GM18861 (cell line): ENCODE measurements around the gene KCTD14.
"Not testable (repeated sequence)": the region's sequence is repeated elsewhere in the genome, so short reads cannot be mapped to it uniquely, and the experiment has no call there.

Experiments used
- ATAC-seq: cut with Tn5 transposase; IDR thresholded peaks from one replicate; pipeline ENCODE4 v1.9.1; 2021; ENCODE audit not compliant: unreplicated experiment

KCTD14 gene

DNA sequence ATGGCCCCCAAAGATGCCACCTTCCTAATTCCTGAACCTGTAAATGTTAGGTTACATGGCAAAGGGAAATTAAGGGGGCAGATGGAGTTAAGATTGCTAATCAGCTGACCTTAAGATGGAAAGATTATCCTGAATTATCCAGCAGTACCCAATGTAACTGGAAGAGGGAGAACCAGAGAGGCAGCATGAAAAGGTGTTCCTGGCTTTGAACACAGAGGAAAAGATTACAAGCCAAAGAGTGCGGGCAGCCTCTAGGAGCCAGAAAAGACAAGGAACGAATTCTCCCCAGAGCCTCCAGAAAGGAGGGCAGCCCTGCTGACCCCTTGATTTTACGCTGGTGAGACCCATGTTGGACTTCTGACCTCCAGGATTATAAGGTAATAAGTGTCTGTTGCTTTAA is 25.5 kb upstream of the KCTD14 start:
- no peak for ATAC-seq

DNA sequence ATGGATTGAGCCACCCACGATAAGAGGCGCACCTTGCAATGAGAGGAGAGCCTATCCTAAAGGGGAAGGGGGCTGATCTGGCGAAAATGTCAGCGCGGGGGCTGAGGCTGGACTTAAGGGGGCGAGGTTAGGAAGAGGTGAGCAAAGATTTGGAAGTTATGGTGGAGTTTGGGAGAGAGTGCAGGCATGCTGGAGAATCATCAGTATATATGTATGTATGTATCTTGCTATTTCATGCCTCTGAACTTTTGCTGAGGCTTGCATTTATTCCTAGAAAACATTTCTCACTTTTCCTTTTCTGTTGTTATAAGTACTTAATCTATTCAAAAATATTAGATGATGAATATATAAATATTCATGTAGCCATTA is 23.4 kb upstream of the KCTD14 start:
- ATAC-seq = no peak

DNA sequence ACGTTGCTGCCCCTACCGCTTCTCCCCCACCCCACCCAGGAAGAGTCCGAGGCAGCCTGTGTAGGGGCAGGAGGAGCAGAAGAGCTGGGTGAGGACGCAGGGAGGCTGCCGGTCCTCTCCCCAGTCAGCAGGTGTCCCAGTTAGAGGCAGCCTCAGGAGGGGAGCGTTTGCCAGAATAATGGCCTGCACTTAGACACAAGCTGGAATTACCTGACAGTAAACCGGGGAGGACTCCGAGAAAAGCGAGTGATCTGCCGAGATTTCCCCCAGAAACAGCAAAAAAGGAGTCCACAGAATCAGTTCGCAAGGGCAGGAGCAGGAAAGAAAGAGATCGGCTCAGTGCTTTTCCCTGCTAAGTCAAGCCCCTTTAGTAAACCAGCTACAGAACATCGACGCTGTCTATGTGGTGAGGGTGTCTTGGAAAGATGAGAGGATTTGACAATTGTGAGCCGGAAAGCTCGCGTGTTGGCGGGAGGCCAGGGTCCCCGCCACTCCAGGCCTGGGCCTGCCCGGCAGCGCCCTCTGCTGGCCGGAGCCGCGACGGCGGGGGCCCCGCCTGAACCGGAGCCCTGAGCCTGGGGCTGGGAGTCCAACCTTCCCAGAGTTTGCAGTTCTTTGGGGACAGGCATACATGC is 22.9 kb upstream of the KCTD14 start:
- no peak for ATAC-seq

DNA sequence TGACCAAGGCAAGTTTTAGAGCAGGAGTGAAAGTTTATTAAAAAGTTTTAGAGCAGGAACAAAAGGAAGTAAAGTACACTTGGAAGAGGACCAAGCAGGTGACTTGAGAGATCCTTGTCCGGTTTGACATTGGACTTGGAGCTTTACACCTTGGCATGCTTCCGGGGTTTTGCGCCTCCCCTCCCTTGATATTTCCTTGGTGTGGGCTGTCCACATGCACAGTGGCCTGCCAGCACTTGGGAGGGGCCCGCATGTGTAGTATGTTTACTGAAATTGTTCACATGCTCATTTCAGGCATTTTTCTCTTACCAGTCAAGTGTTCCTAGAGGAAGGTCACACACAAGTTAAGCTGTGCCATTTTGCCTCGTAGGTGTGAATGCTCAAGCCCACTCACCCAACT is 21.6 kb upstream of the KCTD14 start:
- ATAC-seq = no peak

DNA sequence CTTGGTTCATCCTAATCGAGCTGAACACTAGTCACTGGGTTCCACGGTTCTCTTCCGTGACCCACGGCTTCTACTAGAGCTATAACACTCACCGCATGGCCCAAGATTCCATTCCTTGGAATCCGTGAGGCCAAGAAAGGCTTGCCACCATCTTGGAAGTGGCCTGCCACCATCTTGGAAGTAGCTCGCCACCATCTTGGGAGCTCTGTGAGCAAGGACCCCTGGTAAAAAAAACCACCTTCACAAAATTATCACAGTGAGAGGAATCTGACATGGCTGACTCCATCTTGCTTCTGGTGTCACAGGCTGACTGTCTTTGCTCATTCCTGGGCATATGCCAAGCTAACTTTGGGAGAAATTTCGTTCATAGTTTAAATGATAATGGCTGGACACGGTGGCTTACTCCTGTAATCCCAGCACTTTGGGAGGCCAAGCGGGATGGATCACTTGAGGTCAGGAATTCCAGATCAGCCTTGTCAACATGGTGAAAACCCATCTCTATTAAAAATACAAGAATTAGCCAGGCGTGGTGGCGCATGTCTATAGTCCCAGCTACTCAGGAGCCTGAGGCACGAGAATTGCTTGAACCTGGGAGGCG is 18.9 kb upstream of the KCTD14 start:
- no peak for ATAC-seq

DNA sequence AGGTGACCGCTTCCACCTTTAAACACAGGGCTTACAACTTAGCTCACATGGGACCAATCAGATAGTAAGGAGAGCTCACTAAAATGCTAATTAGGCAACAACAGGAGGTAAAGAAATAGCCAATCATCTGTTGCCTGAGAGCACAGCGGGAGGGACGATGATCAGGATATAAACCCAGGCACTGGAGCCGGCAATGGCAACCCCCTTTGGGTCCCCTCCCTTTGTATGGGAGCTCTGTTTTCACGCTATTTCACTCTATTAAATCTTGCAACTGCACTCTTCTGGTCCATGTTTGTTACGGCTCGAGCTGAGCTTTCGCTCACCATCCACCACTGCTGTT is 18.3 kb upstream of the KCTD14 start:
- not testable (repeated sequence) for ATAC-seq

DNA sequence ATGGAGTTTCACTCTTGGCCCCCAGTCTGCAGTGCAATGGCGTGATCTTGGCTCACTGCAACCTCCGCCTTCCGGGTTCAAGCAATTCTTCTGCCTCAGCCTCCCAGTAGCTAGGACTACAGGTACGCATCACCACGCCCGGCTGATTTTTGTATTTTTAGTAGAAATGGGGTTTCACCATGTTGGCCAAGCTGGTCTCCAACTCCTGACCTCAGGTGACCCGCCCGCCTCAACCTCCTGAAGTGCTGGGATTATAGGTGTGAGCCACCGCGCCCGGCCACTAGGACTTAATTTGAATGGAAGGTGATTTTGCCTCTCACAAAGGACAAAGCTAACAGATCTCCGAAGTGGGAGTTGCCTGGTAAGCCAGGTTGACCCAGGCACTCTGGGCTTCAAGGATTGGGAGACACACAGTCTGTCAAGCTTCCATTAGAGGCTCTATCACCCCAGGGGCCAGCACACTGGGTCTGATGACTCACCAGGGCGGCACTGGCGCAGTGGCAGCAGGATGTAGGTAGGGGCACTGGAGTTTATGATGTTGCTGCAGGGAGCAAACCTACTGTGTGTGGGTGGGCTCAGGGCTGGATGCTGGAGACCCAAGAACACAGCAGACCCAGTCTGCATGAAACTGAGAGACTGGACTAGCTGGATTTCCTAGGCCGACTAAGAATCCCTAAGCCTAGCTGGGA is 17.8 kb upstream of the KCTD14 start:
- ATAC-seq = no peak

DNA sequence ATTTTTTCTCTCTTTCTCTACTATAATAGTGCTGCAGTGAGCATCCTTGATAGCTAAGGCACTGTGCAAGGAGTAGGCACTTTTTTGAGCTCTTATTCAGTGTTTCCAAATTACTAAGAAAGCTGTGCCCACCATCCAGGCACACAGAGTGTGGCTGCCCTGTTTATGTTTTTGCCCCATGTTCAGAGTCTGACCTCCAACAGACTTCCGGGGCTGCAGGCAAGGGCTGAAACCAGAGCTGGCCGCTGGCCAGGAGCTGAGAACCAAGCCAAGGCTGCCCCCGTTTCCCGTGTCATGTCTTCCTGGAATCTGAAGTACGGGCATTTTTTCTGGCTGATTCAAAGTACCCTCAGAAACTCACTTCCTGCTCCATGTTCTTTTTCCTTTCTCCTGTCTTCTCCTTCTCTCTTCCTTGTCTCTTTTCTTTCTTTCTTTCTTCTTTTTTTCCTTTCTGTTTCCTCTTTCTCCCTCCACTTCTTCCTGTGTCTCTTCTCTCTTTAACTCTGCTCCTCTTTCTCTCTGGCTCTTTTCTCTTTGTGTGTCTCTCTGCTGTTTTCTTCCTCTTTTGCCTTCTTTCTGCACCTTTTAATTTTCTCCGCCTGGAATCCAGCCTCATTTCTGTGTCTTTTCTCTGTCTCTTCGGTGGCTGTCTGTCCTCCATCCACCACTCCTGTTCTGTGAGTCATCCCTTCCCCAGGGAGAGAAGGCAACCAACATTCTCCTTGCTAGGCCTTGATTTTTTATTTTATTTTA is 17.0 kb upstream of the KCTD14 start:
- ATAC-seq = peak; percentile 73

DNA sequence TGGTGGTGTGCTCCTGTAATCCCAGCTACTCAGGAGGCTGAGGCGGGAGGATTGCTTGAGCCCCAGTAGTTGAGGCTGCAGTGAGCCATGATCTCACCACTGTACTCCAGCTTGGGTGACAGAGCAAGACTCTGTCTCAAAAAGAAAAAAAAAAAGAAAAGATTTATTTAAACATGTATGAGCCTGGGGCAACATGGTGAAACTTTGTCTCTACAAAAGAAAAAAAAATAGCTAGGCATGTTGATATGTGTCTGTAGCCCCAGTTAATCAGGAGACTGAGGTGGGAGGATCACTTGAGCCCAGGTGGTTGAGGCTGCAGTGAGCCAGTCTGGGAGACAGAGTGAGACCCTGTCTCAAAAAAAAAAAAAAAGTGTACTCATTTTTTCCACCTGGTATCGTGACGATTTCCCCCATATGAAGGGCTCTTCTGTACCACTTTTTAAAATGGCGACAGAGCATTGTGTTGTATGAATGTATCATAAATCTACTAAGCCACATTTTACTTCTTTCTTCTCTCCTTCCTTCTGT is 16.4 kb upstream of the KCTD14 start:
- no peak for ATAC-seq

DNA sequence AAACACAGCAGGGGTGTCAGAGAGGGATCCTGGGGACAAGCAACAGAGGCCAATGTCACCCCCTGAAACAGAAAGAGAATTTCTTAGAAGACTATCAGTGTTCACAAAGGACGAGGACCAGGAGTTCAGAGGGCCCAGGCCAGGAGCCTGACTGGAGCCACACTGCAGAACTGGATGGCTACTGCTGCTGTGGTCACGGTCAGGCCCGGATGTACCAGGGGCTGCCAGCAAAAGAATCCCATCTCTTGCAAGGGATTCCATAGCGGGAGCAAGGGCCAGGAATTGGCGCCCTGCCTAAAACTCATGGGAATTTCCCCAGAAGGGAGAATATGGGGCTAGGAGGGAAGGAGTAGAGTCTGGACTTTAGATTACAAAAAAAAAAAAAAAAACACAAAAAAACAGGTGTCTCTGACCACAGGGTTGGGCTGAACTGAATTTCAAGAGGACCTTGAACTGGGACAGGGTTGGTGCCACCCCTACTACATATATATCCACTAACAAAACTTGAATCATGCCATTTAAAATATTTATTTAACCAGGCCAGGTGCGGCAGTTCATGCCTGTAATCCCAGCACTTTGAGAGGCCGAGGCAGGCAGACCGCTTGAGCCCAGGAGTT is 15.7 kb upstream of the KCTD14 start:
- ATAC-seq = no peak

DNA sequence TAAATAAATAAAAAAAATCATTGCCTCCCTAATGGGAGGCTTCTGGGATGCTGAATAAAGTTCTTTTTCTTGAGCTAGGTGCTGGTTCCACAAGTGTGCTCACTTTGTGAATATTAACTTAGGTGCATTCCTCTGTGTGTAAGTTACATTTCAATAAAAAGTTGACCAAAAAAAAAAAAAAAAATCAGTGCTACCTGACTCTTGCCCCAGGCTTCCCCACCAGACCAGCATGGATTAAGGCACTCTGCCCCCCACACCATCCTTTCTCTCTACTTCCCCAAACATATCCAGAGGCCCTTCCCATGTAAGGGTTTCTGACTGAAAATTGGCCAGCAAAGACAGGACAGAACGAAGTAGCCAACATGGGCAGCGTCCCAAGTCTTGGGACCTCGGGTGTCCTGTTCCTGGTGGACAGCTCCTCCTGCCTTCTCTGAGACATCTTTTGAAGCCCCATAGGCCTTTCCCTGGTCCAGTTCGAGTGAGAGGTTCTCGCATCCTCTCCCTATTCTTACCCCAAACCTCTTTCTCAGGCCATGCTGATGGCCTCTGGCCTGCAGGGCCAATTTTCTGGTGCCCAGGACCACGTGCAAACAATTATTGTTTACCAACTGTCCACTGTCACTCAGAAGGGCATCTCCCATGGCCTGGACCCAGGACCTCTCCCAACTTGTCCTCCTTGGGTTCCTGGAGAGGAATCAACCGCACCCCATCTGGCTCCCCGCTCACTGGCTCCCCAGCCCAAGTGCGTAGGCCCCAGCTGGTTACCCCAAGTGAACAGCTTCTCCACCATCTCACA is 14.9 kb upstream of the KCTD14 start:
- ATAC-seq = no peak

DNA sequence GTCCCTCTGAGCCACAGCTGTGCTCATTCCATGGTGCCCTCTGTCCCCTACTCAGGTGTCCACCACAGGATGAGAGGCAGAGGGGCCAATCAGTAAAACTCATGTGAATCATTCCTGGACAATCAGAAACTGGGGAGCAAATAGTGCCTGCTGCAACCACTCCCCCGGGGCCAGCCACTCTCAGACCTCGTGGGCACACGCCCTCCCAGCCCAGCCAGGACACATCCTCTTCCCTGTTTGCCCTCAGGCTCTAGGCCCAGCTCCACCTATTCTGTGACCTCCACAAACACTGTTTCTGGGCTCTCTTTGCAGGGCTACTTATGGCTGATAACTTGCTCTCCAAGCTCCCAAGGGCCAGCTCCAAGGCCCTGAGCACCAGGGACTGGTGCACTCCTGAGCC is 14.0 kb upstream of the KCTD14 start:
- no peak for ATAC-seq

DNA sequence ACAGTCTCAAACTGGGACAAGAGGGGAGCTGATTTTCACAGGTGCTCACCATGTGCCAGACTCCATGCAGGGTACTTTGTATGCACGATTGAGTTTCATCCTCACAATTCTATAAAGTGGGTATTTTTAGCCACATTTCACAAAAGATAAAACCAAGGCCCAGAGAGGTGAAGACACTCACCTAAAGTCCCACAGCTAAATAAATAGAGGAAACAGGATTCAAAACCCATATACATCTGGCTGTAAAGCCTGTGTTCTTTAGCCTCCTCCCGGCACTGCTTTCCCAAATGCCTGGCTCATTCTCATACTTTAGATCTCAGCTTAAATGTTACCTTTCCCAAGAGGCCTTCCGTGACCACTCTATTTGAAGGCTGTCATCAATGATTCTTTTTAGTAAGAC is 13.2 kb upstream of the KCTD14 start:
- ATAC-seq = no peak

DNA sequence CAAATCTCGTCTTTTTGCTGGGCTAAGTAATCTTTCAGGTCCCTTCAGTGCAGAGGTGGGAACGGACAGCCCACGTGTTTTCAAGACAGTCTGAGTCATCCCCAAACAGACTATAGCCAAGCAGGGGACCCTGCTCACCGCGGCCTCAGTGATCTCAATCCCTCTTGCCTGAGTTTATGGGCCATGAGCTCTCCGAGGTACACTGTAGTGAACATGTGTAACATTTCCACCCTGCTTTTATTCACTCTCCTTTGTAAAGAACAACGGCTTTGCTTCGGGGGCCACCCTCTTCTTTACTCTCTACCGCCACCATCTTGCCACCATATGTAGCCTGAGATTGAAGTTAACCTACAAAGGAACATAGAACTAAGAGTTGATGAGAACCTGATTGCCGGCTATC is 11.5 kb upstream of the KCTD14 start:
- ATAC-seq = no peak

DNA sequence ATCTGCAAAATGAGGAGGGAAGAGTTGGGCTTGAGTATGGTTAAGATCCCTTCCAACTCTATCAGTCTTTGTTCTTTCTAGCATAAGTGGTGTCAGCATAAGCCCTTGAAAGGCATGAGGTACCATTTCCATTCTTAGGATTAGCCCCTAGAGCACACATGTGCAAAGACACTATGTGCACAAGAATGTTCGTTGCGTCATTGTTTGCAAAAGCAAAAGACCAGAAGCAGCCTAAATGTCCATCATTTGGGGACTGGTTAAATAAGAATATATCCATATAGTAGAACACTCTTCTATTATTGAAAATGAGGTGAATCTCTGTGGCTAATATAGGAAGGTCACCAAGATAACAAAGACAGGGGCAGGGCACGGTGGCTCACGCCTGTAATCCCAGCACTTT is 10.0 kb upstream of the KCTD14 start:
- no peak for ATAC-seq

DNA sequence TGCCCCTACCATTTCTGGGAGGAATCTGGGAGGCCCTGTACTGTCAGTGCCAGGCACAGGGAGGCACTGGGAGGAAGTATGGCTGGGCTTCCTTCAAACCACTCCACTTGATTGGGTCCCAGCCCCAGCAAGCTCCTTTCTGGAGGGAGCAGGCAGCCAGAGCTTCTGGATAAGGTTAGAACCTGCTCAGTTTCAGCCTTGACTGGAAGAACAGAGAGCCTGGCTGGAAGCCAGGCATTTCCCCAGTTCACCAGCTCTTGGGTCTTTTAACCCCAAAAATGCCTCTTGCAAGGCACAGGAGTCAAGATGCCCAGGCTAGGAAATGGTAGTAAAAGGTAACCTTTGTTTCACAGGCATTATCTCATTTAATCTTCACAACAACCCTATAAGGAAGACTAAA is 9.0 kb upstream of the KCTD14 start:
- no peak for ATAC-seq

DNA sequence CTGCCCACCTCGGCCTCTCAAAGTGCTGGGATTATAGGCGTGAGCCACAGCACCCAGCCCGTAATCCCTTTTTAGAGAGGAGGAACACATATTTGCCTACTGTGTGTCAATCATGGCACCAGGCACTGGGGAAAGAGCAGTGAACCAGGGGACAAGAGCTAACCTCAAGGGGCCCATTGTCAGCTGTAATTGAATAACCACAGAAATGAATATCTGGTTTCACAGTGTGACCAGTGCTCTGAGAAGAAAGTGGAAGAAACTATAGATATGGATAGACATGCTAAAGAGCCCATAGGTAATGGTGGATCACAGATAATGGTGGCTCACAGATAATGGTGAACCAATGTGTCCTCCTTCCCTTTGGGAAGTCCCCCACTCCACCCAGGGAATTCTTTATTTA is 8.6 kb upstream of the KCTD14 start:
- ATAC-seq = peak; percentile 90

DNA sequence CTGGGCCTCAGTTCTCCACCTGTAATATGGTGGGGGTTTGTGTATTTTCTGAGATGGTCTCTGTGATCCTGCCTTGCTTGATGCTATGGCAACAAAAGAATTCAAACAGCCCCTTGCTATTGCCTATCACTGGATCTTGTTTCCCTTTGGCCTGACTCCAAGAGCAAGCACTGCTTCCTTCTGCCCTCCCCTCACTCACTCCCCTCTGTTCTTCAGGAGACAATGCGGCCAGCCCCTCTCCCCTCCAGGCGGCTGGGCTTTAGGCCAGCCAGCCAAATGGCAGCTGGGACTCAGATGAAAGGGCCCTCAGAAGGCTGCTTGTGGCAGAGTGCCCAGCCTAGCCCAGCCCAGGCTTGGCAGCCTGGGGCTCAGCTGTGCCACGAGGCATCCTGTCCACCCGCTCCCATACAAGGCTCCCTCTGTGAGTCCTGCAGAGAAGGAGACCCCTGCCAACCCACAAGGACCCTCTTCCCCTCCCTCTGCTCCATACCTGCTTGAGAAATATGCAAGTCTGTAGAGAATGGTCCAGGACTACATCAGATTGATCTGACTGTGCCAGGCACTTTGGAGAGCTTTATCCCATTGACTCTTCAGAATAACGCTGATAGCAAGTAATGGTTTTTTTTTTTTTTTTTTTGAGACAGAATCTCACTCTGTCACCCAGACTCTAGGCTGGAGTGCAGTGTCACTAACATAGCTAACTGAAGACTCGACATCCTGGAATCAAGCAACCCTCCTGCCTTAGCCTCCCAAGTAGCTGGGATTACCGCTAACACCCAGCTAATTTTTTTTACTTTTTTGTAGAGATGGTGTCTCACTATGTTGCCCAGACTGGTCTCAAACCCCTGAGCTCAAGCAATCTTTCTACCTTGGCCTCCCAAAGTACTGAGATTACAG is 7.6 kb upstream of the KCTD14 start:
- no peak for ATAC-seq

DNA sequence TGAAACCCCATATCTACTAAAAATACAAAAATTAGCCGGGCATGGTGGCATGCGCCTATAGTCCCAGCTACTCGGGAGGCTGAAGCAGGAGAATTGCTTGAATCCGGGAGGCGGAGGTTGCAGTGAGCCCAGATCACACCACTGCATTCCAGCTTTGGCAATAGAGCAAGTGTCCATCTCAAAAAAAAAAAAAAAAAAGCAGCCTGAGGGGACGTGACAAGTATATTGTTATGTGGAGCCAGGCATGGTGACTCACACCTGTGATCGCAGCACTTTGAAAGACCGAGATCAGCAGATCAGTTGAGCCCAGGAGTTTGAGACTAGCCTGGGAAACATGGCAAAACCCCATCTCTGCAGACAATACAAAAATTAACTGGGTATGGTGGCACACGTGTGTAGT is 5.3 kb upstream of the KCTD14 start:
- not testable (repeated sequence) for ATAC-seq

DNA sequence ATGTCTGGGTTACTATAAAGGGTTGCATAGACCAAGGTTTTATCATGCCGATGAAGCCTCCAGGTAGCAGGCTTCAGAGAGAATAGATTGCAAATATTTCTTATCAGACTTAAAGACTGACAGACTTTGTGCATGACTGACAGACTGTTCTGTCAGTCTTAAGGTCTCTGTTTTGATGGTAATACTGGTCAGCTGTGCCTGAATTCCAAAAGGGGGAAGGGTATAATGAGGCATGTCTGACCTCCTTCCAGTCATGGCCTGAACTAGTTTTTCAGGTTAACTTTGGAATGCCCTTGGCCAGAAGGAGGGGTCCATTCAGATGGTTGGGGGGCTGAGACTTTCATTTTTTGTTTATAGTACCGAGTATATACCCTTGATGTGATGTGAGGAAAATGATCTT is 4.7 kb upstream of the KCTD14 start:
- no peak for ATAC-seq
